Epithelial cell of alveolus of lung (primary cell): Measurements from ENCODE around the gene OR6K6. TPM values are rescaled to one million over a fixed set of nuclear protein-coding genes. Genes with fewer than 3 reads are reported as not detected.

Experiments
- total RNA-seq: library from RNA; depleted of rRNA; stranded (reverse); fragments of >200 nt; gene quantifications from 2 replicates; pipeline ENCODE4 v1.2.1, GENCODE V29; 2015

OR6K6 gene
- total RNA-seq, result not detected in 2 replicates

GRCh38 chr1:158754420-158754819 is at the start of gene OR6K6:
OR6K6 (plus strand) TSS chr1:158754720; CDS start chr1:158754888, 168 bp downstream.

GRCh38 chr1:158720620-158721019 is 33.9 kb upstream of the OR6K6 start, which contains the start of gene OR6K3:
OR6K3 (minus strand) TSS chr1:158720720; CDS start chr1:158718115, 2,605 bp downstream.

GRCh38 chr1:158771950-158772866 is 17.7 kb downstream of the OR6K6 start, which contains the start of gene OR6N1:
OR6N1 (minus strand) TSS chr1:158772195; CDS start chr1:158766682, 5,513 bp downstream.

GRCh38 chr1:158781104-158781503 is 26.6 kb downstream of the OR6K6 start, which contains the start of gene OR6N2:
OR6N2 (minus strand) TSS chr1:158781204; CDS start chr1:158777635, 3,569 bp downstream.

Other genes with a start within 250 kb of the OR6K6 start
- gene OR6Y1, start 200.3 kb upstream of the OR6K6 start, total RNA-seq, result not detected in 2 replicates
- gene OR6P1, start 184.1 kb upstream of the OR6K6 start, total RNA-seq, result not detected in 2 replicates
- not detected in 2 replicates for gene OR10X1, start 174.8 kb upstream of the OR6K6 start, total RNA-seq
- not detected in 2 replicates for gene OR10Z1, start 149.5 kb upstream of the OR6K6 start, total RNA-seq
- gene SPTA1, start 68.0 kb upstream of the OR6K6 start, total RNA-seq, result not detected in 2 replicates
- not detected in 2 replicates for gene OR6K2, start 54.1 kb upstream of the OR6K6 start, total RNA-seq
- gene OR6K3, start 34.0 kb upstream of the OR6K6 start, total RNA-seq, result not detected in 2 replicates
- not detected in 2 replicates for gene OR6N1, start 17.5 kb downstream of the OR6K6 start, total RNA-seq
- not detected in 2 replicates for gene OR6N2, start 26.5 kb downstream of the OR6K6 start, total RNA-seq
- not detected in 2 replicates for gene MNDA, start 76.6 kb downstream of the OR6K6 start, total RNA-seq
- not detected in 2 replicates for gene PYHIN1, start 176.8 kb downstream of the OR6K6 start, total RNA-seq